ENCODE results near the gene SH3RF3.
A peak's percentile ranks its signal among the peaks of the same experiment; 100 is the strongest.

SH3RF3 gene

GRCh38 chr2:109382226-109382895, 253.4 kb downstream of the SH3RF3 start:
- DNase-seq, result no peak

- DNase-seq, result peak in 1 of 2 experiments; percentile 12
Measured at GRCh38 chr2:109382951-109383350, 253.9 kb downstream of the SH3RF3 start.

DNA sequence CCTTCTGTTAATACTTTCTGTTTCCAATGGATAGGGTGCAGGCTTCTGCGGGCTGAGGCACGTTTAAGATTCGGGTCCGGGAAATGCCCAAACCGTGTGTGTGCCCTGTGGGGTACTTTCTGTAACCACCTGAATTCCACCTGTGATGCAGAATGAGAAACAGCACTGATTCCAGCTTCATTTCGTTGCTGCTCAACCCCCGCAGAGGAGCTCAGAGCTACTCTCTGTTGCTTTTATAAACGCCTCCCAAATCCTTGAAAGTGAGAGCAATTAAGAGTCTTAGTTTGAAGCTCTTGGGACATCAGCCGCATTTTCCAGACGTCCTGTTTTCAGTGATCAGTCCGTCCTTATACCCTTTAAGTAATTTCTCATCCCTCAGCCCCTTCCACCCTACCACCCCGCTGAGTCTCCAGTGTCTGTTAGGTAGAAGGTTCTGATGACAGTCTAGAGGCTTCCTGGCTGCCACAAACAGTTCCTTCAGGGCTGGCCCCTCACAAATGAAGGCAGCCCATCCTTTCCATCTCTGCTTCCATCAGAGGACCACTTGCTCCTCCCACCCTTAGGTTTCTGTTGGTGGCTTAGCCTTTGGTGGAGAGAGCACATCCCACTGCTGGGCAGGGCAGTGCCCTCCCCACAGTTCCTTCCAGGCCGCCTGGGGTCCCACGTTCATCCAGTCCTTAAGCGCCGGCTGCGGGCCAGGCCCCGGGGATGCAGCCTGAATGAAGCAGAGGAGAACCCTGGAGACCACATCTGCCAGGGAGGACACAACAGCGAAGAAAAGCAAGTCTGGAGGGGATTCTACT, 254.7 kb downstream of the SH3RF3 start:
- DNase-seq, result no peak

DNA sequence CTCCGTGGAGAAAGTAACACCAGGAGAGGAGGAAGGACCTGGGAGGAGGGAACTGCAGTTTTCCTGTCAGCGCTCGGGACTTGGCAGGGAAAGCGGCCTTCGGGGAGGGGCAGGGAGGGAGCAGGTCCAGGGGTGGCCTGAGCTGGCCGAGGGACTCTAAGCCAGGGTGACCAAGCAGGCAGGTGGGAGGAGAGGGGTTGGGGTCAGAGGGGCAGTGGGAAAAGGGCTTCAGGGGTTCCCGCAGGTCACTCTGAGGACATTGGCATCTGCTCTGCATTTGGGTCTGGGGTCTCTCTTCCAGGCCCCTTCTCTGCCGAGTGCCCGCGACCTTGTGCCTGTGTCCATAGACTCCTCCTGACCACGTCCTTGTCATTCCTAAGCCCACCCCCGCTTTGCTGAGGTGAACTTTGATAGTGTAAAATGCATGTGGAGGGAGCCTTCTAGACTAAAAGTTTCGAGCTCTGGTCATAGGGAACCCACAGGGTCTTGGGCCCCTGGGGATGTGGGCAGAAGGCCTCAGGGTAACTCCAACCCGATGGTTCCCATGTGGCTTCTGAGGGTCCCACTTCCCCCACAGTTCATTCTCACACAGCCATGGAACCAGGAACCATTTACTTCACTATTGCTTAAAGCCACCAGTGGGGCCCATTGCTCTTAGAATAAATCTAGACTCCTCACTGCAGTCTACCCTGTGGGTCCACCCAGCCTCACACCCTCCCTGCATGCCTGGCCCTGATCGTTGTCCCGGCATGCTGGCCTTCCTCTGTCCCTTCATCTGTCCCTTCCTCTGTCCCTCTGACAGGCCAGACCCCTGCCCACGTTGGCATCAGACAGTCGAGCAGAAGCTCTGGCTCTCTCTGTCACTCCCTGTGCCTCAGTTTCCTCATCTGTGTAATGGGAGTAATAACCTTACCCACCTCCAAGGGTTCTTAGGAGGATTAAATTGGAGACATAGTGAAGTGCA, 255.6 kb downstream of the SH3RF3 start:
- DNase-seq, result no peak

DNA sequence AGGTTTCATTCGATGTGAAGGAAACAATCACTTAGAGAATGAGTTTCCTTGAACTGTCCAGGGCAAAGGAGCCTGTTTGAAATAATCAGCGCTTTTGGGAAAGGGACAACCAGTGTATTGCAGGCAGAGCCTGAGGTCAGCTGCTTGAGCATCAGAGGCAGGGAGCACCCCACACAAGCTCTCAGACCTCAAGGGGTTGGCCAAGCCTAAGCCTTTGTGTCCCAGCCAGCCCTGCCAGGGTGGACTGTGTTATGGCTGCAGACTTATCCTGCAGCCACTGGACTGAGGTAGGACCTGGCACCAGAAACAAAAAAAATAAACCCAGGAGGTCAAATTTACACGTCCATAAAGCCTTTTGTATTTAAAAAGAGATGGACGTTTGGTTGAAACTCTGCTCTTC, 256.5 kb downstream of the SH3RF3 start:
- DNase-seq, result no peak

DNA sequence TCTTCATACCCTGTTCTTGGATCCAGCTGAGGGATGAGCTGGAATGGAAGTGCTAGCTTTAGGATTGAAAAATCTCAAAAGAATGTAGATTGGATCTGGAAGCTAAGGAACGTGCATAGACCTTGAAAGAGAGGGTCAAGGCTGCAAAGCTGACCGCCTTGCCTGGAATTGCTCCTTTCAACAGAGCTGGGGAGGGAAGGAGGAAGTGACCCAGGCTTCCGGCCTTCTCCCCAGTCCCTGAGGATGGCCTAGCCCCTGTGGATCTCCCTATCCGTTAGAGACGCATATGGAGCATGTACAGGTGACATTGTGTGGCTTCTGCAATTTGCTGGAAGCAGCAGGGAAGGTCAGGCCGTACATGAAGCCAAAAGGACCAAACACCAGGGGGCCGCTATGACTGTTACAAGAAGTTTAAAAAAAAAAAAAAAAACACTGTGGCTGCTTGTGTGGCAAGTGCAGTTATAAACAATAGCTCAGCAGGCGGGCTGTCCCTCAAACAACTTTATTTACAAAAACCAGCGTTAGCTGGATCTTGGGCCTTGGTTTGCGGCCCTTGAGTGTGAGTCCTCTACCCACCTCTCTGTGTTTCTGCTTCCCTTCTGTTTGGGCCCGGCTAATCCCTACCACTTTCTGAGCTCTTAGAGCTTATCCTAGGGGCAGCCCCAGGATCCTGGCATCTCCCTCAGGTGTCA, 257.1 kb downstream of the SH3RF3 start:
- no peak for DNase-seq

GRCh38 chr2:109387221-109387735, 258.3 kb downstream of the SH3RF3 start:
- no peak for DNase-seq

DNA sequence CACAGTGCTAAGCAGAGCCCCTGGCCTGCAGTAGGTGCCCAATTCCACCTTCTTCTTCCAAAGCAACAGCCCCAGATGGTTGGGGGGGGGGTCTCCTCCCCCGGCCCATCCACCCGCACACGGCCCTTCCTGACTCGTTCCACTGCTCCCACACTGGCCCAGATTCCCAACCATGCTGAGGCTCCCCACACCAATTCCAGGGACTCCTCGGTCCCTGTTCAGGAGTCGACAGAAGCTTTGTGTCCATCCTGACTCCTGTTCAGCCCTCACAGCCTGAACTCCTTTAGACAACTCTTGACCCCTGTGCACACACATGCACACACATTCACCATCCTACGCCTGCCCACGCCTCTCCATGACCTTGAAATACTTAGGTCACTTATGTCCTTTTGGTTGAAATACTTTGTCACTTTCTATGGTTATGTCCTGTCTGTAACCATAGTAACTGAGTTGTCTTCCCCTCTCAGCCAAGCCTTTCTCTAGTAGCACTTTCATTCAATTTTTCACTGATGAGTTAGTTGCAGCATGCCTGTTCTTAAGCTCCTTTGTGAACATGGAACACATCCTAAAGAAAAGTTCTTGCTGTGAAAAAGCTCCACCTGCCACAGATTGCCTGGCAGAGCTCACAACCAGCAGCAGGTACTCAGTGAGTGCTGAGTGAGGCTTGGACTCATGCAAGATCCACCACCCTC, 258.9 kb downstream of the SH3RF3 start:
- DNase-seq, result no peak

DNA sequence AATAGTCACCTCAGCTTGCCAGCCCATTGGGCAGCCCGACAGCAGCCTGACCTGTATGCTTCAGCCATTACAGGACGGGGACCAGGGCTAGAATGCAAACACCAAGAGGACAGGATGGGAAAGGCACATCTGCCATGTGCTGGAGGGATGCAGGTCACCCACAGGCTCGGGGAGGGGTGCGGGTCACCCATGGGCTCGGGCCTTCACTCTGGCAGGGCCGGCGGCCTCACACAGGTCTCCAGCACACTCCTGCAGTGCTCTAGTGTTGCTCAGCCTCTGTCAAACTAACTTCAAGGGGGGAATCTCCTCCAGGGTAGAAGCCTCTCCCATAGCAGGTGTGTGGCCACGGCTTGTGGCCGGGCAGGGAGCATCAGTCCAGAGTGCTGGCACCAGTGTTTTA, 262.2 kb downstream of the SH3RF3 start:
- no peak for DNase-seq

GRCh38 chr2:109392140-109392539, 263.1 kb downstream of the SH3RF3 start:
- no peak for DNase-seq

DNA sequence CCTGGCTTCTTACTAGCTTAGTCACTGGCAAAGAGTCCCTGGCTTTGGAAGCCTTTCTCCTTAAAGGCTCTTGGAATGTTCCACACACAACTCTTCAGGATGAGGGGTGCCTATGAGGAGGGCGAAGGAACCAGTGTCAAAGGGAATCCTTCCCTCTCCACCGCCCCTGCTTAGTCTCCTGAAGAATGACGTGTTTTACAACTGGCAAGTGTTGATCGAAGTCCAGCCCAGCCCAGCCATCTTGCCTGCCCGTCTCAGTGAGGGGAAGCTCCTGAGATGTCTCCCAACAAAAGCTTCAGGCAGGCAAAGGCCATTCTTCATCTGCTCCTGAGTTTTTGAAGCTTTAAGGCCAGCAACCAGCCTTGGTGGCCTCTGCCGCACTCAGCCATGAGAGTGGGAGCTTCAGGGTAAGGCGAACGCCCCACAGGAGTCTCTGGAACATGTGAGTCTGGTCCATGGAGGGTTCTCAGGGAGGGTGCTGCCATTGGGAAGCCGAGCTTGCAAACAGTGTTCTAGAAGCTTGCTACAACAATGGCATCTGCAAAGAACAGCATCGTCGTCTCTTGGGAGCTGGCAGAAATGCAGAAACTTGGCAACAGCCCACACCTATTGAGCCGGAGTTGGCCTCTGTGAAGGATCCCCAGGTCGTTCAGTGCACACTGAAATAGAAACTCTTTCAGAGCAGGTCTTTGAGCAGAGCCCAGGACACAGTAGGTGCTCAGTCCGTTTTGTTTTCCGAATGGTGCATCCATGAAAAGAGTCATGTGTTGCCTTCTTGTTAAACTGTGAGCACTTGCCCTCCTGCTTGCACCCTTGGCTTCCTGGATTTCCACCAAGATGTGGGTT, 264.0 kb downstream of the SH3RF3 start:
- DNase-seq, result no peak

GRCh38 chr2:109393662-109393972, 264.6 kb downstream of the SH3RF3 start:
- DNase-seq, result no peak

DNA sequence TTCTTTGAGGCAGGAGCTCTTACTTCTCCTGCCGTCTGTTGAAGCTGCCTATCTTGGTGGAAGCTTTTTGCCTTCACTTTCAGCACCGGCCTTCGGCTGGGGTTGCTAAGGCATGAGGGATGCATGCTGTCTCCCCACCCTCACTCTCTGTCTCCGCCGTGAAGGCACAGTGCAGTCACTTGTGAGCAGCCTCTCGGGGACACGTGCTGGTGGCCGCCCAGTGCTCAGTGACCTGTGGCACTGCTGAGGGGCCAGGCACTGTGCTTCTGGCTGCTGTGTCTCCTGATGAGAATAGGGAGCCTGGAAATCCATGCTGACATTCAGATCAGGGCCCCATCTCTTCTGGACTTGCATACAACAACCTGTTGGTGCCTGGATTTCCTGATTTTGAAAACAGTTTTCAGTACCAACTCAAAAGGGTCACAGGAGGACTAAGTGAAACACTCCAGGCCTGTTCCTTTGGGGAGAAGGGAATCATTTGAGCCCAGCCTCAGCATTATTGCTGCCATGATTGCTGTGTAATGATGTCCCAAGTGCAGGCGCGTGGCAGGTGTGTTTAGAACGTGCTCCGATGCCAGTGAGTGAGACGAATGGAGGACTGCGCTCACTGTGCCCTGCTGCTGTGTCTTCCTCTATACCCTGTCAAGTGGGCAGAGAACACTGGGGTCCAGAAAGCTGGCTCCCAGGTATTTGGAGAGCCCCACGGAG, 266.6 kb downstream of the SH3RF3 start:
- no peak for DNase-seq

DNA sequence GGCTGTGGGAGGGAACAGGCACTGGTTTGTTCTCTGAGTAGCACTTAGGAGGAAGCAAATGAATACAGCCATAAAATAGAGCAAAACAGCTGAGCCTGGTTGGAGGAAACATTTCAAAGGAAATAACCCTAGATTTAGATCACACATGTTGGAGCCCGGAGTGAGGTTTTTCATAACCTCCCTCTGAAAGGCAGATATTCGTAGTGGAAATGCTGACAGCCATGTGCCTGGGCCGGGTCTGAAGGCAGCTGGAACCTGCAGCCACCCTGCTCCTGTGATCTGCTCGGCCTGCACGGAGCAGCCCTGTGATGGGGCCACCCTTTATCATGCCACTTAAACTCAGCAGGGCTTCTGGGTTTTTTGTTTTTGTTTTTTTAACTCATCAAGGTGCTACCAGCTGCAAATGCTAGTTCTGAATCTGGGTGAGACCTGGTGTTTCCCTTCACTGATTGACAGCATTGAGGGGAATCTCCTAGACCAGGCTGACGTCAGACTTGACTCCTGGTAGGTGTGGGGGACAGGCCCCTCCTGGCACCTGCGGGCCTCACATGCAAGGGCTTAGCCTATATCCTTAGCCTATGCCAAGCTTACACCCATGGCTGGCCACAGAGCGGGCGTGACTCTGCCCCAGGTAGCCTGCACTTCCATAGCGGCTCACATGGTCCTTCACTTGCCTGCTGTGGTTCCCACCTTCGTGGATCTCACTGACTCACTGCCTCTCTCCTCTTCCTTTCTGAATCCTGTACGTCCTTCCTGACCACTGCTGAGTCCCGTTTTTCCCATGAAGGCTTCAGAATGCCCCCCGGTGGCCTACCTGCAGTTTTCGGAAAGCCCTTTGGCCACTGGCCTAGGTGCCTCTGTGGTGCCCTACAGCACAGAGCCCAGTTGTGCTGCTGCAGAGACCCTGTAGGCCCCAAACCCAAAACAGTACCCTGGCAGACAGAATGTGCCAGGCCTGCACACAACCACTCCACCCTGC, 267.5 kb downstream of the SH3RF3 start:
- DNase-seq, result peak in 1 of 2 experiments; percentile 15

DNA sequence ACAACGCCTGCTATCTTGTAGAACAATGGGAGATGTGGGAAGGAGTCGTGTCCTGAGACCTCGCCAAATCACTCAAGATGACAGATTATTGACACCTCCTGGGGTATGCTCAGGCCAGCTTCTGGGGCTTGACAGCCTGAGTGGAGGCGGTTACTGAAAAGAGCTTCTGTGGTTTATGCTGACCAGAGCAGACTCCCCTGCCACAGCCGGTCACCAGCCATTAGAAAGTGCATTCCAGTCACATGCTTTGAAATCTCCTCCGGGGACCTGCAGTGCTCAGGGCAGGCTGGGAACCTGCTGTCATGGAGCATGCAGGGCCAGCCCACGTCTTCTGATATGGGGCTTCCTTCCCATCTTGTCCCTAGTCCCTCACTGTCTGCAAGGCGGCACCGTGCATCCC, 268.9 kb downstream of the SH3RF3 start:
- no peak for DNase-seq

GRCh38 chr2:109398366-109399015, 269.5 kb downstream of the SH3RF3 start:
- no peak for DNase-seq

DNA sequence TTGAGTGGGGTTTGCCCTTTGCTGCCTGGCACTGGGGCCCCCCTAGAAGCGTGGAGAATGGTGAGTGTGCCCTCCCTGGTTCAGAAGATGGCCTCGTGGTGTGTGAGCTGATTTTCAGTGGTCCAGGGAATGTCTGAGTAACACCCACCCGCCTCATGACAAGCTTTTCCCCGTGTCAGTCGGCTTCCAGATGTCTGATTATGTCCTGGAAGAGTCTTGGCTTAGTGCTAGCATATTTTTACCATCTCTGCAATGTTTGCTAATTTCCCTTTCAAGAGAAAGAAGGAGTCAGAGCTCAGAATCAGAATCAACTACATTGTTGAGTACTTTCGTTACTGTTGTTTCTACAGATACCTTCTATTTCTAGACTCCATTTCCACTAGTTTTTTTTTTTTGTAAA, 270.1 kb downstream of the SH3RF3 start:
- DNase-seq, result no peak

- no peak for DNase-seq
Measured at GRCh38 chr2:109400102-109400501, 271.1 kb downstream of the SH3RF3 start.

GRCh38 chr2:109401370-109401769, 272.4 kb downstream of the SH3RF3 start:
- no peak for DNase-seq

Data from NCI-H524 (cell line).